ENCODE data around the gene PIK3R5.

Gene PIK3R5

GRCh38 chr17:8835631-8836364, 129.7 kb downstream of the PIK3R5 start:
- TF ChIP-seq CTCF (IDR thresholded peaks at IDR 0.05; ENCODE audit: insufficient read depth, low read depth, low read length, missing control alignments) = no peak
- DNase-seq (ENCODE audit: low read depth) = no peak
- H3K4me3 ChIP-seq (ENCODE audit: low read depth, low read length) = no peak overlapping the region

DNA sequence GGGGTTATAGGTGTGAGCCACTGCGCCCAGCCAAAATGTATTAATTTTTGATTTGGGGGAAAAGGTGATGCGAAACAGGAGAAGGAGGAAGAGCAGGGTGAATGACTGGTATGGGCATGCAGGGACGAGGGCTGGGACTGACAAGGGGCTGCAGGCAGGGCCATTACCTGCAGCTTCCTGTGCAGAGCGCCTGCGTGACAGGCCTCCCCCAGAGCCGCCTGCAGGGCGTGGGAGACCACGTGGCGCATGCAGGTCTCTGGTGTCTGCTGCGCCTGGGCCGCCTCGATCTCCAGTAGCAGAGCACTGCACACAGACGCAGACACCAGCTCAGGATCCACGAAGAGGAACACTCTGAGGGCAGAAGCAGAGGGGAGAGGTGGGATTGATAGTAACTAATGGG, 130.4 kb downstream of the PIK3R5 start:
- TF ChIP-seq CTCF (IDR thresholded peaks at IDR 0.05; ENCODE audit: insufficient read depth, low read depth, low read length, missing control alignments) = no peak
- DNase-seq (ENCODE audit: low read depth) = no peak
- no peak overlapping the region for H3K4me3 ChIP-seq (ENCODE audit: low read depth, low read length)

DNA sequence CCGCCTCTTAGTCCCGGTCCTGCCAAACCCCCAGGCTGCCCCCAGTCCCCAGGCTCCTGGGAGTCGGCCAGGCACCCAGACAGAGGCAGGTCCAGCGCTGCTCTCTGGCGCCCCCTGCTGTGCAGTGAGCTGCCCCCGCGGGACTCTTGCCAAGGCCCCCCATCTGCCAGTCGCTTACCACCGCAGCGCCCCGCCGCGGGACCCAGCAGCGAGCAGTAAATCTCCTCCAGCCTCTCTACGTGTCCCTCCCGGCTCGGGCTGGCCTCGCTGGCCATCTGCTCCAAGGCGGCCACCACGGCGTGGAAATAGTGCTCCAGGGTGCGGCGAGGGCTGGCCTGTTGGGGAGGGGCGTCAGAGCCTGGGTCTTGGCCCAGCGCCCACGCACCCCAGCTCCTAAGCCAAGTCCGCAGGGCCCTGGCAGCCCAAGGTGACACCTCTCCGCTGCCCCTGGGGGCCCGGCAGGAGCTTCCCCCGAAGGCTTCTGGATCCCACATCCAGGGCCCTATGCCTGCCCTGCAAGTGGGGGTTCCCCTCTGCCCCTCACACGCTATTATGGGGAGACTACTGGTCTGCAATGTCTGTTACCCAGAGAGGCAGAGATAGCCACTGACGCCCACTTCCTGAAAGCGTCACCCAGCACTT, 132.7 kb downstream of the PIK3R5 start:
- no peak overlapping the region for H3K4me3 ChIP-seq (ENCODE audit: low read depth, low read length)
- peak; percentile 33 for DNase-seq (ENCODE audit: low read depth)
- TF ChIP-seq CTCF (IDR thresholded peaks at IDR 0.05; ENCODE audit: insufficient read depth, low read depth, low read length, missing control alignments) = peak; percentile 58

- no peak for TF ChIP-seq CTCF (IDR thresholded peaks at IDR 0.05; ENCODE audit: insufficient read depth, low read depth, low read length, missing control alignments)
- DNase-seq (ENCODE audit: low read depth) = no peak
- H3K4me3 ChIP-seq (ENCODE audit: low read depth, low read length) = no peak overlapping the region
Measured at GRCh38 chr17:8831234-8831849, 134.2 kb downstream of the PIK3R5 start.

DNA sequence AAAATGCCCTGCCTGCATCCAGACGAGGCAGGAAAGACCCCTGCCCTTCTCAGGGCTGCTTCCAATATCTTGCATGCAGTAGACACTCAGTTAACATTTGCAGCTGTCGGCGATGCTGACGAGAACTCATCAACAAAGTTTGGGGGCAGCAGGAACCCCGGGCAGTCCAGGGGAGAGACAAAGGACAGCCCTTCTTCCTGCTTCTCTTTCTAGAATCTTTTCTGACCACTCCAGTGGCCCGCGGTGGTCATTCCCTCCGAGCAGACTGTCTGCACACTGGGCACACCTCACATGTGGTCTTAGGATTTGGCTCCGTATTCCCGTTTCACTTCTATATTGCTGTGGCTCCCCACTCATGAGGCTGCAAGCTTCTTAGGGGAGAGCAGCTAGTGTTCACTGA, 135.4 kb downstream of the PIK3R5 start:
- no peak overlapping the region for H3K4me3 ChIP-seq (ENCODE audit: low read depth, low read length)
- TF ChIP-seq CTCF (IDR thresholded peaks at IDR 0.05; ENCODE audit: insufficient read depth, low read depth, low read length, missing control alignments) = no peak

GRCh38 chr17:8829036-8829941, 136.2 kb downstream of the PIK3R5 start:
- H3K4me3 ChIP-seq (ENCODE audit: low read depth, low read length) = no peak overlapping the region
- no peak for DNase-seq (ENCODE audit: low read depth)
- TF ChIP-seq CTCF (IDR thresholded peaks at IDR 0.05; ENCODE audit: insufficient read depth, low read depth, low read length, missing control alignments) = no peak

More for the DNA sequence above, 135.4 kb downstream of the PIK3R5 start:
- no peak for DNase-seq (ENCODE audit: low read depth)
